22Rv1 (cell line): ENCODE data around the gene SLC6A1.

Source experiments
- ZFX ChIP-seq: fragments of 450-650 bp; IDR thresholded peaks from 2 replicates; pipeline ENCODE4 v1.6.1; 2017; ENCODE audit warnings: antibody characterized with exemption, borderline replicate concordance
- TF ChIP-seq, protein P1 (sequence below): fragments of 450-650 bp; IDR thresholded peaks from 2 replicates; pipeline ENCODE4 v1.5.1; 2017; ENCODE audit warnings: mild to moderate bottlenecking

- TF ChIP-seq, protein P1, sequence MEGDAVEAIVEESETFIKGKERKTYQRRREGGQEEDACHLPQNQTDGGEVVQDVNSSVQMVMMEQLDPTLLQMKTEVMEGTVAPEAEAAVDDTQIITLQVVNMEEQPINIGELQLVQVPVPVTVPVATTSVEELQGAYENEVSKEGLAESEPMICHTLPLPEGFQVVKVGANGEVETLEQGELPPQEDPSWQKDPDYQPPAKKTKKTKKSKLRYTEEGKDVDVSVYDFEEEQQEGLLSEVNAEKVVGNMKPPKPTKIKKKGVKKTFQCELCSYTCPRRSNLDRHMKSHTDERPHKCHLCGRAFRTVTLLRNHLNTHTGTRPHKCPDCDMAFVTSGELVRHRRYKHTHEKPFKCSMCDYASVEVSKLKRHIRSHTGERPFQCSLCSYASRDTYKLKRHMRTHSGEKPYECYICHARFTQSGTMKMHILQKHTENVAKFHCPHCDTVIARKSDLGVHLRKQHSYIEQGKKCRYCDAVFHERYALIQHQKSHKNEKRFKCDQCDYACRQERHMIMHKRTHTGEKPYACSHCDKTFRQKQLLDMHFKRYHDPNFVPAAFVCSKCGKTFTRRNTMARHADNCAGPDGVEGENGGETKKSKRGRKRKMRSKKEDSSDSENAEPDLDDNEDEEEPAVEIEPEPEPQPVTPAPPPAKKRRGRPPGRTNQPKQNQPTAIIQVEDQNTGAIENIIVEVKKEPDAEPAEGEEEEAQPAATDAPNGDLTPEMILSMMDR: no peak
- TF ChIP-seq ZFX: no peak
Measured at GRCh38 chr3:10978956-10979355, 13.6 kb upstream of the SLC6A1 start.
